ENCODE data around the gene PAAF1.
"Not testable (repeated sequence)": the region's sequence is repeated elsewhere in the genome, so short reads cannot be mapped to it uniquely, and the experiment has no call there.

The PAAF1 gene

GRCh38 chr11:73876424-73877310 lies at the start of gene PAAF1, which contains the start of gene COA4:
PAAF1 (plus strand) TSS chr11:73876999; CDS start chr11:73877022, 23 bp downstream.
COA4 (minus strand) TSS chr11:73876846; CDS start chr11:73873378, 3,468 bp downstream.
- DNase-seq (ENCODE audit: low spot score), result peak; percentile 95

GRCh38 chr11:73830261-73830660 lies 46.5 kb upstream of the PAAF1 start:
- DNase-seq (ENCODE audit: low spot score), result no peak

- DNase-seq (ENCODE audit: low spot score), result no peak
Observed at GRCh38 chr11:73833067-73833466, 43.7 kb upstream of the PAAF1 start.

- no peak for DNase-seq (ENCODE audit: low spot score)
Observed at GRCh38 chr11:73838443-73839122, 38.2 kb upstream of the PAAF1 start.

- DNase-seq (ENCODE audit: low spot score), result no peak
Observed at GRCh38 chr11:73839123-73839457, 37.7 kb upstream of the PAAF1 start.

GRCh38 chr11:73851046-73851764 lies 25.6 kb upstream of the PAAF1 start:
- no peak for DNase-seq (ENCODE audit: low spot score)

GRCh38 chr11:73852049-73852448 lies 24.8 kb upstream of the PAAF1 start:
- DNase-seq (ENCODE audit: low spot score), result no peak

- no peak for DNase-seq (ENCODE audit: low spot score)
Observed at GRCh38 chr11:73854680-73855079, 22.1 kb upstream of the PAAF1 start.

GRCh38 chr11:73856031-73856567 lies 20.7 kb upstream of the PAAF1 start:
- DNase-seq (ENCODE audit: low spot score), result no peak

- DNase-seq (ENCODE audit: low spot score), result no peak
Observed at GRCh38 chr11:73859671-73860070, 17.1 kb upstream of the PAAF1 start.

- DNase-seq (ENCODE audit: low spot score), result no peak
Observed at GRCh38 chr11:73860202-73860601, 16.6 kb upstream of the PAAF1 start.

- no peak for DNase-seq (ENCODE audit: low spot score)
Observed at GRCh38 chr11:73862986-73863385, 13.8 kb upstream of the PAAF1 start.

- no peak for DNase-seq (ENCODE audit: low spot score)
Observed at GRCh38 chr11:73866095-73866579, 10.7 kb upstream of the PAAF1 start.

- DNase-seq (ENCODE audit: low spot score), result no peak
Observed at GRCh38 chr11:73866586-73866996, 10.2 kb upstream of the PAAF1 start.

GRCh38 chr11:73869332-73869949 lies 7.4 kb upstream of the PAAF1 start:
- no peak for DNase-seq (ENCODE audit: low spot score)

- no peak for DNase-seq (ENCODE audit: low spot score)
Observed at GRCh38 chr11:73870261-73870660, 6.5 kb upstream of the PAAF1 start.

- DNase-seq (ENCODE audit: low spot score), result no peak
Observed at GRCh38 chr11:73872749-73873357, 3.9 kb upstream of the PAAF1 start.

GRCh38 chr11:73875380-73875779 lies 1.4 kb upstream of the PAAF1 start:
- DNase-seq (ENCODE audit: low spot score), result no peak

- no peak for DNase-seq (ENCODE audit: low spot score)
Observed at GRCh38 chr11:73875840-73876239, 959 bp upstream of the PAAF1 start.

GRCh38 chr11:73878771-73879170 lies 2.0 kb downstream of the PAAF1 start:
- DNase-seq (ENCODE audit: low spot score), result no peak

- not testable (repeated sequence) for DNase-seq (ENCODE audit: low spot score)
Observed at GRCh38 chr11:73880449-73880848, 3.6 kb downstream of the PAAF1 start.
